ENCODE results near the gene LYAR. TPM values are rescaled to one million over a fixed set of nuclear protein-coding genes. Genes with fewer than 3 reads are reported as not detected.

Gene LYAR
- total RNA-seq, 4 donors from 2014 or later = 12.2 to 18.4 (median 13.3) TPM

- 17% methylated on average over 36 of the region's 41 CpGs for WGBS
- TF ChIP-seq POLR2AphosphoS5 (IDR thresholded peaks at IDR 0.05) (no peak), EP300 (IDR thresholded peaks at IDR 0.05) (no peak), POLR2A (IDR thresholded peaks at IDR 0.05; ENCODE audit: low read depth) (no peak), CTCF (IDR thresholded peaks at IDR 0.05) (no peak)
- H3K36me3 ChIP-seq = no peaks in the 10 kb centered on the region
- H3K27me3 ChIP-seq = peaks cover 0 to 86% (median 23%) of the 10 kb centered on the region in 4 donors
- intact Hi-C loops (cut with DNase I) = no loop called here
- H3K4me1 ChIP-seq = peaks cover 0 to 19% (median 2%) of the 10 kb centered on the region in 4 donors
- H3K9me3 ChIP-seq = no peaks in the 10 kb centered on the region
- DNase-seq (ENCODE audit: extremely low spot score) = no peak
- H3K27ac ChIP-seq (replicated peaks in 1 of 4) = no peak overlapping the region
- no peak overlapping the region for H3K4me3 ChIP-seq
Observed at GRCh38 chr4:4225915-4226605, 63.9 kb downstream of the LYAR start.

Other genes starting within 250 kb of the LYAR start
- gene OTOP1, start 63.2 kb downstream of the LYAR start, total RNA-seq = not detected
- gene TMEM128, start 41.9 kb downstream of the LYAR start, total RNA-seq = 10 to 100 TPM; 10.7 to 15.4 (median 14.4) TPM
- gene ZBTB49, start 97 bp upstream of the LYAR start, total RNA-seq = 1 to 10 TPM; 2.9 to 5.9 (median 3.4) TPM
- 1 to 10 TPM in 3 of 4 donors, under 1 TPM in 1; 0.42 to 5.1 (median 2.7) TPM for gene NSG1, start 96.9 kb upstream of the LYAR start, total RNA-seq

Data from esophagus muscularis mucosa (tissue), 4 donors.